ENCODE data around the gene ABHD4.

The ABHD4 gene

DNA sequence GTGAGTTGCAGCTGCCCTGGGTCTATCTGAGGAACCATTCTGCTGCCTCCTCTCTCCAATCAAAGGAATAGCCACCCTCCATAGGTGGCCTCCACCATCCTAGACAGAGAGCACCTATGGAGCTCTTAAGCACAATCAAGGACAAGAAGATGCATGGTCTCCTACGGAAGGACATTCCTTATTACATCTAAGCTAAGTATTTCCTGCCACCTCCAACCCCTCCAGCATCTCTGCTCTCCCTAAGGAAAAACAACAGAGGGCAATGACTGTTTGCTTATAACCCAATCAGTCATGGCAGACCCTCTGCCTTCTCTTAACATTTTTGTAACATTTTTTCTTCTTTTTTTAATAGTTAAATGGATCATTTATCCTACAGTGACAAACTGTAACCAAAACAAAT lies 60.8 kb downstream of the ABHD4 start:
- no peak for DNase-seq (ENCODE audit: low read depth)
- H3K4me3 ChIP-seq (ENCODE audit: low read depth, low read length): no peak overlapping the region
- TF ChIP-seq, protein P1, sequence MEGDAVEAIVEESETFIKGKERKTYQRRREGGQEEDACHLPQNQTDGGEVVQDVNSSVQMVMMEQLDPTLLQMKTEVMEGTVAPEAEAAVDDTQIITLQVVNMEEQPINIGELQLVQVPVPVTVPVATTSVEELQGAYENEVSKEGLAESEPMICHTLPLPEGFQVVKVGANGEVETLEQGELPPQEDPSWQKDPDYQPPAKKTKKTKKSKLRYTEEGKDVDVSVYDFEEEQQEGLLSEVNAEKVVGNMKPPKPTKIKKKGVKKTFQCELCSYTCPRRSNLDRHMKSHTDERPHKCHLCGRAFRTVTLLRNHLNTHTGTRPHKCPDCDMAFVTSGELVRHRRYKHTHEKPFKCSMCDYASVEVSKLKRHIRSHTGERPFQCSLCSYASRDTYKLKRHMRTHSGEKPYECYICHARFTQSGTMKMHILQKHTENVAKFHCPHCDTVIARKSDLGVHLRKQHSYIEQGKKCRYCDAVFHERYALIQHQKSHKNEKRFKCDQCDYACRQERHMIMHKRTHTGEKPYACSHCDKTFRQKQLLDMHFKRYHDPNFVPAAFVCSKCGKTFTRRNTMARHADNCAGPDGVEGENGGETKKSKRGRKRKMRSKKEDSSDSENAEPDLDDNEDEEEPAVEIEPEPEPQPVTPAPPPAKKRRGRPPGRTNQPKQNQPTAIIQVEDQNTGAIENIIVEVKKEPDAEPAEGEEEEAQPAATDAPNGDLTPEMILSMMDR (IDR thresholded peaks at IDR 0.05; ENCODE audit: low read depth, low read length, missing control alignments): no peak

DNA sequence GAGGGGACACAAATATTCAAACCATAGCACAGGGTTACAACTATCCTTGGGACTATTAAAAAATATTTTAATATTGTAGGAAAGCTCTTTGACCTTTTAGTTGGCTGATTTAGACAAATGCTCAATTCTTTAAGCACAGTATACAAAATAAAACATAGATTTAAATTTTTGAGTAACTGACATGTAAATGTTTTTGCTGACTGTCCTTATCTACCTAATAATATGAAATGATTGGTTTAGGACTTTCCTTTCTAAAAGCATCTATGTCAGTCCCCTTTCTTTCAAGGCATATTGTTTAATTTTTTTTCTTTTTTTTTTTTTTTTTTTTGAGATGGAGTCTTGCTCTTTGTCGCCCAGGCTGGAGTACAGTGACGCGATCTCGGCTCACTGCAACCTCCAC lies 62.6 kb downstream of the ABHD4 start:
- H3K4me3 ChIP-seq (ENCODE audit: low read depth, low read length): no peak overlapping the region
- DNase-seq (ENCODE audit: low read depth): no peak
- TF ChIP-seq, protein P1 (IDR thresholded peaks at IDR 0.05; ENCODE audit: low read depth, low read length, missing control alignments): no peak

Data from GM12864 (cell line).